ENCODE measurements around the gene RNF182. TPM values are rescaled to one million over a fixed set of nuclear protein-coding genes. Genes with fewer than 3 reads are reported as not detected.

RNF182 gene
- total RNA-seq, 2 donors from 2014 or later = 3.2 TPM; not detected in 1

GRCh38 chr6:13884397-13884796 is 40.4 kb upstream of the RNF182 start:
- H3K27me3 ChIP-seq (replicated peaks; ENCODE audit: insufficient read depth) = no peaks in the 10 kb centered on the region
- DNase-seq (ENCODE audit: low spot score) = no peak
- no peaks in the 10 kb centered on the region for H3K36me3 ChIP-seq
- no peak overlapping the region for H3K27ac ChIP-seq
- intact Hi-C loops (cut with DNase I) = no loop called here
- H3K9me3 ChIP-seq = no peaks in the 10 kb centered on the region
- no peak for TF ChIP-seq POLR2AphosphoS5 (IDR thresholded peaks at IDR 0.05)
- no peak for TF ChIP-seq POLR2A (IDR thresholded peaks at IDR 0.05)
- TF ChIP-seq CTCF (IDR thresholded peaks at IDR 0.05) = no peak
- H3K4me1 ChIP-seq (replicated peaks) = no peaks in the 10 kb centered on the region
- WGBS = 75% methylated on average over 5 of the region's 5 CpGs
- no peak overlapping the region for H3K4me3 ChIP-seq

GRCh38 chr6:13885601-13886000 is 39.2 kb upstream of the RNF182 start:
- no peak for DNase-seq (ENCODE audit: low spot score)
- no peak overlapping the region for H3K27ac ChIP-seq
- no peaks in the 10 kb centered on the region for H3K36me3 ChIP-seq
- no peak for TF ChIP-seq CTCF (IDR thresholded peaks at IDR 0.05)
- TF ChIP-seq POLR2AphosphoS5 (IDR thresholded peaks at IDR 0.05) = no peak
- TF ChIP-seq POLR2A (IDR thresholded peaks at IDR 0.05) = no peak
- no peak overlapping the region for H3K4me3 ChIP-seq
- no peaks in the 10 kb centered on the region for H3K27me3 ChIP-seq (replicated peaks; ENCODE audit: insufficient read depth)
- WGBS = 41% methylated on average over 2 of the region's 2 CpGs
- H3K4me1 ChIP-seq (replicated peaks) = no peaks in the 10 kb centered on the region
- intact Hi-C loops (cut with DNase I) = no loop called here
- no peaks in the 10 kb centered on the region for H3K9me3 ChIP-seq

- 88% methylated on average over 3 of the region's 3 CpGs for WGBS
These were observed 37.8 kb upstream of the RNF182 start for GRCh38 chr6:13886949-13887348.

GRCh38 chr6:13892017-13892645 is 32.6 kb upstream of the RNF182 start:
- no peak for DNase-seq (ENCODE audit: low spot score)
- H3K36me3 ChIP-seq = no peaks in the 10 kb centered on the region
- H3K4me1 ChIP-seq (replicated peaks) = no peaks in the 10 kb centered on the region
- no peaks in the 10 kb centered on the region for H3K27me3 ChIP-seq (replicated peaks; ENCODE audit: insufficient read depth)
- no peak overlapping the region for H3K27ac ChIP-seq
- TF ChIP-seq POLR2A (IDR thresholded peaks at IDR 0.05) (no peak), POLR2AphosphoS5 (IDR thresholded peaks at IDR 0.05) (no peak), CTCF (IDR thresholded peaks at IDR 0.05) (no peak)
- H3K9me3 ChIP-seq = no peaks in the 10 kb centered on the region
- WGBS = 88% methylated on average over 2 of the region's 2 CpGs
- H3K4me3 ChIP-seq = no peak overlapping the region
- intact Hi-C loops (cut with DNase I) = no loop called here

More at GRCh38 chr6:13886949-13887348, 37.8 kb upstream of the RNF182 start:
- no peaks in the 10 kb centered on the region for H3K4me1 ChIP-seq (replicated peaks)
- H3K4me3 ChIP-seq = no peak overlapping the region
- no peak overlapping the region for H3K27ac ChIP-seq
- no peak for DNase-seq (ENCODE audit: low spot score)
- TF ChIP-seq POLR2A (IDR thresholded peaks at IDR 0.05) = no peak
- no peak for TF ChIP-seq CTCF (IDR thresholded peaks at IDR 0.05)
- TF ChIP-seq POLR2AphosphoS5 (IDR thresholded peaks at IDR 0.05) = no peak
- intact Hi-C loops (cut with DNase I) = no loop called here
- no peaks in the 10 kb centered on the region for H3K27me3 ChIP-seq (replicated peaks; ENCODE audit: insufficient read depth)
- H3K36me3 ChIP-seq = no peaks in the 10 kb centered on the region
- no peaks in the 10 kb centered on the region for H3K9me3 ChIP-seq

- DNase-seq (ENCODE audit: low spot score) = no peak
These were observed 21.8 kb upstream of the RNF182 start for GRCh38 chr6:13902922-13903321.

More at GRCh38 chr6:13902922-13903321, 21.8 kb upstream of the RNF182 start:
- H3K4me3 ChIP-seq = no peak overlapping the region
- intact Hi-C loops (cut with DNase I) = no loop called here
- no peaks in the 10 kb centered on the region for H3K27me3 ChIP-seq (replicated peaks; ENCODE audit: insufficient read depth)
- no peak overlapping the region for H3K27ac ChIP-seq
- TF ChIP-seq POLR2A (IDR thresholded peaks at IDR 0.05) (no peak), CTCF (IDR thresholded peaks at IDR 0.05) (no peak)
- no peaks in the 10 kb centered on the region for H3K9me3 ChIP-seq
- H3K36me3 ChIP-seq = no peaks in the 10 kb centered on the region
- H3K4me1 ChIP-seq (replicated peaks) = no peaks in the 10 kb centered on the region
- WGBS = 73% methylated on average over 6 of the region's 6 CpGs

All from prostate gland (tissue), 2 donors.